ENCODE results near the gene SNX25.
"Not testable (repeated sequence)": the region's sequence is repeated elsewhere in the genome, so short reads cannot be mapped to it uniquely, and the experiment has no call there.

Gene SNX25

GRCh38 chr4:185235843-185236503, 26.6 kb downstream of the SNX25 start:
- Mint-ChIP-seq H3K9me3 (peaks cover 8% of the 10 kb centered on the region), H3K4me3 (no peak overlapping the region), H3K36me3 (ENCODE audit: low read depth) (peaks cover 9% of the 10 kb centered on the region), H3K4me1 (ENCODE audit: low read depth) (peaks cover 37% of the 10 kb centered on the region), H3K27ac (no peak overlapping the region), H3K27me3 (no peaks in the 10 kb centered on the region)

GRCh38 chr4:185237175-185237574, 27.8 kb downstream of the SNX25 start:
- H3K4me1 Mint-ChIP-seq (ENCODE audit: low read depth), result peaks cover 31% of the 10 kb centered on the region
- H3K27ac Mint-ChIP-seq, result no peak overlapping the region
- no peaks in the 10 kb centered on the region for H3K27me3 Mint-ChIP-seq
- H3K4me3 Mint-ChIP-seq, result no peak overlapping the region
- peaks cover 9% of the 10 kb centered on the region for H3K36me3 Mint-ChIP-seq (ENCODE audit: low read depth)
- H3K9me3 Mint-ChIP-seq, result peaks cover 8% of the 10 kb centered on the region

GRCh38 chr4:185238215-185238681, 28.9 kb downstream of the SNX25 start:
- Mint-ChIP-seq H3K27ac (peak overlapping the region; percentile 85), H3K9me3 (peaks cover 8% of the 10 kb centered on the region), H3K36me3 (ENCODE audit: low read depth) (peaks cover 9% of the 10 kb centered on the region), H3K4me3 (no peak overlapping the region), H3K27me3 (no peaks in the 10 kb centered on the region), H3K4me1 (ENCODE audit: low read depth) (peaks cover 29% of the 10 kb centered on the region)

- H3K4me3 Mint-ChIP-seq, result no peak overlapping the region
- H3K4me1 Mint-ChIP-seq (ENCODE audit: low read depth), result peaks cover 33% of the 10 kb centered on the region
Observed at GRCh38 chr4:185238750-185239149, 29.4 kb downstream of the SNX25 start.

GRCh38 chr4:185240486-185240885, 31.1 kb downstream of the SNX25 start:
- H3K27ac Mint-ChIP-seq; H3K36me3 Mint-ChIP-seq (ENCODE audit: low read depth); H3K27me3 Mint-ChIP-seq; H3K9me3 Mint-ChIP-seq; H3K4me3 Mint-ChIP-seq: not testable (repeated sequence)
- H3K4me1 Mint-ChIP-seq (ENCODE audit: low read depth), result peaks cover 29% of the 10 kb centered on the region

More at GRCh38 chr4:185238750-185239149, 29.4 kb downstream of the SNX25 start:
- H3K9me3 Mint-ChIP-seq, result peaks cover 8% of the 10 kb centered on the region
- H3K27me3 Mint-ChIP-seq, result no peaks in the 10 kb centered on the region
- H3K27ac Mint-ChIP-seq, result no peak overlapping the region
- peaks cover 9% of the 10 kb centered on the region for H3K36me3 Mint-ChIP-seq (ENCODE audit: low read depth)

- Mint-ChIP-seq H3K27me3 (no peaks in the 10 kb centered on the region), H3K27ac (no peak overlapping the region), H3K36me3 (ENCODE audit: low read depth) (peaks cover 13% of the 10 kb centered on the region), H3K9me3 (peaks cover 8% of the 10 kb centered on the region), H3K4me1 (ENCODE audit: low read depth) (peaks cover 43% of the 10 kb centered on the region), H3K4me3 (no peak overlapping the region)
Observed at GRCh38 chr4:185242749-185243533, 33.5 kb downstream of the SNX25 start.

GRCh38 chr4:185243879-185244278, 34.5 kb downstream of the SNX25 start:
- H3K27me3 Mint-ChIP-seq, result no peaks in the 10 kb centered on the region
- H3K9me3 Mint-ChIP-seq, result no peaks in the 10 kb centered on the region
- peaks cover 38% of the 10 kb centered on the region for H3K4me1 Mint-ChIP-seq (ENCODE audit: low read depth)
- H3K4me3 Mint-ChIP-seq, result no peak overlapping the region
- no peak overlapping the region for H3K27ac Mint-ChIP-seq
- H3K36me3 Mint-ChIP-seq (ENCODE audit: low read depth), result peaks cover 9% of the 10 kb centered on the region

GRCh38 chr4:185244763-185245162, 35.4 kb downstream of the SNX25 start:
- Mint-ChIP-seq H3K27me3 (no peaks in the 10 kb centered on the region), H3K4me3 (no peak overlapping the region), H3K9me3 (no peaks in the 10 kb centered on the region), H3K27ac (no peak overlapping the region), H3K36me3 (ENCODE audit: low read depth) (peaks cover 10% of the 10 kb centered on the region), H3K4me1 (ENCODE audit: low read depth) (peaks cover 38% of the 10 kb centered on the region)

- peak overlapping the region; percentile 4 for H3K4me3 Mint-ChIP-seq
- H3K9me3 Mint-ChIP-seq, result no peaks in the 10 kb centered on the region
- H3K4me1 Mint-ChIP-seq (ENCODE audit: low read depth), result peaks cover 42% of the 10 kb centered on the region
- peak overlapping the region; percentile 85 for H3K27ac Mint-ChIP-seq
- peaks cover 16% of the 10 kb centered on the region for H3K36me3 Mint-ChIP-seq (ENCODE audit: low read depth)
- H3K27me3 Mint-ChIP-seq, result no peaks in the 10 kb centered on the region
Observed at GRCh38 chr4:185246453-185246852, 37.1 kb downstream of the SNX25 start.

GRCh38 chr4:185247151-185247550, 37.8 kb downstream of the SNX25 start:
- Mint-ChIP-seq H3K9me3 (no peaks in the 10 kb centered on the region), H3K27ac (peak overlapping the region; percentile 66), H3K36me3 (ENCODE audit: low read depth) (peaks cover 16% of the 10 kb centered on the region), H3K4me1 (ENCODE audit: low read depth) (peaks cover 48% of the 10 kb centered on the region), H3K4me3 (peak overlapping the region; percentile 50), H3K27me3 (no peaks in the 10 kb centered on the region)

GRCh38 chr4:185248393-185249039, 39.1 kb downstream of the SNX25 start:
- Mint-ChIP-seq H3K36me3 (ENCODE audit: low read depth) (peaks cover 26% of the 10 kb centered on the region), H3K4me1 (ENCODE audit: low read depth) (peaks cover 39% of the 10 kb centered on the region), H3K27ac (no peak overlapping the region), H3K9me3 (no peaks in the 10 kb centered on the region), H3K27me3 (no peaks in the 10 kb centered on the region), H3K4me3 (no peak overlapping the region)

GRCh38 chr4:185249105-185249504, 39.7 kb downstream of the SNX25 start:
- Mint-ChIP-seq H3K27me3 (no peaks in the 10 kb centered on the region), H3K9me3 (no peaks in the 10 kb centered on the region), H3K27ac (no peak overlapping the region), H3K4me1 (ENCODE audit: low read depth) (peaks cover 38% of the 10 kb centered on the region), H3K36me3 (ENCODE audit: low read depth) (peaks cover 27% of the 10 kb centered on the region), H3K4me3 (no peak overlapping the region)

- H3K4me1 Mint-ChIP-seq (ENCODE audit: low read depth), result peaks cover 36% of the 10 kb centered on the region
- peaks cover 29% of the 10 kb centered on the region for H3K36me3 Mint-ChIP-seq (ENCODE audit: low read depth)
- H3K9me3 Mint-ChIP-seq, result no peaks in the 10 kb centered on the region
- H3K4me3 Mint-ChIP-seq, result no peak overlapping the region
- H3K27ac Mint-ChIP-seq, result peak overlapping the region; percentile 19
- H3K27me3 Mint-ChIP-seq, result no peaks in the 10 kb centered on the region
Observed at GRCh38 chr4:185254434-185254833, 45.0 kb downstream of the SNX25 start.

GRCh38 chr4:185255868-185256267, 46.5 kb downstream of the SNX25 start:
- H3K36me3 Mint-ChIP-seq (ENCODE audit: low read depth), result peaks cover 25% of the 10 kb centered on the region
- no peaks in the 10 kb centered on the region for H3K9me3 Mint-ChIP-seq
- no peak overlapping the region for H3K27ac Mint-ChIP-seq
- no peaks in the 10 kb centered on the region for H3K27me3 Mint-ChIP-seq
- H3K4me1 Mint-ChIP-seq (ENCODE audit: low read depth), result peaks cover 37% of the 10 kb centered on the region
- no peak overlapping the region for H3K4me3 Mint-ChIP-seq

GRCh38 chr4:185256446-185256845, 47.0 kb downstream of the SNX25 start:
- Mint-ChIP-seq H3K4me1 (ENCODE audit: low read depth) (peaks cover 33% of the 10 kb centered on the region), H3K27ac (no peak overlapping the region), H3K27me3 (no peaks in the 10 kb centered on the region), H3K4me3 (no peak overlapping the region), H3K9me3 (no peaks in the 10 kb centered on the region), H3K36me3 (ENCODE audit: low read depth) (peaks cover 26% of the 10 kb centered on the region)

Data from stimulated activated naive CD8-positive, alpha-beta T cell treated with anti-CD3 and anti-CD28 coated beads, Interleukin-15, Interleukin-2, amounts not matched to agents 100 ng/mL and 50 ng/mL, for 24 hours (primary cell).